Fibroblast of lung (primary cell): ENCODE measurements around the gene LMOD2. TPM values are rescaled to one million over a fixed set of nuclear protein-coding genes. Genes with fewer than 3 reads are reported as not detected.

ENCODE experiments used
- DNase-seq, 2 donors: peaks; one replicate each; pipeline versions ENCODE4 v3.0.0 to v3.0.0-alpha.2; 2010; ENCODE audit warnings: low read depth in 2 of 2
- H2AFZ ChIP-seq: 2 replicates; pipeline ENCODE4 v1.5.1; 2012; ENCODE audit warnings: low read length, control low read depth, inconsistent platforms
- H3K27ac ChIP-seq: 2 replicates; pipeline ENCODE4 v1.5.1; 2011; ENCODE audit warnings: low read length, control low read depth; ENCODE audit not compliant: insufficient read depth
- H3K27me3 ChIP-seq: 2 replicates; pipeline ENCODE4 v1.5.1; 2011; ENCODE audit warnings: mild to moderate bottlenecking, low read length; ENCODE audit not compliant: control insufficient read depth, insufficient read depth
- H3K36me3 ChIP-seq: 2 replicates; pipeline ENCODE4 v1.5.1; 2011; ENCODE audit warnings: low read length; ENCODE audit not compliant: control insufficient read depth, insufficient read depth
- H3K4me1 ChIP-seq: 2 replicates; pipeline ENCODE4 v1.5.1; 2011; ENCODE audit warnings: low read length; ENCODE audit not compliant: control insufficient read depth, insufficient read depth; ENCODE audit errors: extremely low read depth
- H3K4me2 ChIP-seq: 2 replicates; pipeline ENCODE4 v1.5.1; 2011; ENCODE audit warnings: low read length, control low read depth; ENCODE audit not compliant: insufficient read depth; ENCODE audit errors: extremely low read depth
- H3K4me3 ChIP-seq, 4 experiments: fragments of 200-600 bp in 1 of 4; sonication (generic) in 1 of 4; replicated peaks in 1 of 4; 2 replicates each; pipeline ENCODE4 v1.5.1; 2011 to 2016; ENCODE audit warnings: low read length in 4 of 4, low read depth in 3 of 4, mild to moderate bottlenecking in 3 of 4, control low read depth in 2 of 4, inconsistent platforms in 1 of 4, mixed read lengths in 1 of 4; ENCODE audit not compliant: insufficient read depth in 1 of 4; ENCODE audit errors: control extremely low read depth in 1 of 4
- H3K79me2 ChIP-seq: 2 replicates; pipeline ENCODE4 v1.5.1; 2012; ENCODE audit warnings: mild to moderate bottlenecking, low read length, inconsistent platforms; ENCODE audit not compliant: control insufficient read depth, insufficient read depth
- H3K9ac ChIP-seq: 2 replicates; pipeline ENCODE4 v1.5.1; 2011; ENCODE audit warnings: mild to moderate bottlenecking, low read length, control low read depth; ENCODE audit not compliant: insufficient read depth
- H3K9me3 ChIP-seq: 2 replicates; pipeline ENCODE4 v1.5.1; 2012; ENCODE audit warnings: low read depth, low read length; ENCODE audit not compliant: control insufficient read depth, insufficient read depth
- H4K20me1 ChIP-seq: 2 replicates; pipeline ENCODE4 v1.5.1; 2011; ENCODE audit warnings: low read length; ENCODE audit not compliant: control insufficient read depth, insufficient read depth; ENCODE audit errors: extremely low read depth
- CTCF ChIP-seq, 2 donors: IDR thresholded peaks in 1 of 2; conservative IDR thresholded peaks in 1 of 2; 1 replicate in 1 of 2; 2 replicates in 1 of 2; pipeline ENCODE4 v1.5.1; 2011 to 2012; ENCODE audit warnings: low read length in 2 of 2, control low read depth in 1 of 2, inconsistent platforms in 1 of 2, low read depth in 1 of 2, mild to moderate bottlenecking in 1 of 2
- EZH2 ChIP-seq: IDR thresholded peaks from 2 replicates; pipeline ENCODE4 v1.5.1; 2012; ENCODE audit warnings: low read length, control low read depth, mild to moderate bottlenecking; ENCODE audit errors: missing control alignments
- polyA plus RNA-seq, 2 donors: library from polyadenylated mRNA; depleted of rRNA in 1 of 2; stranded (reverse) in 1 of 2; unstranded in 1 of 2; fragments of >200 nt; gene quantifications; 2 replicates each; pipeline ENCODE4 v1.2.1, GENCODE V29; 2011 to 2012; ENCODE audit warnings: missing spikeins in 1 of 2
- total RNA-seq: library from RNA; depleted of rRNA; stranded (reverse); fragments of >200 nt; gene quantifications from 2 replicates; pipeline ENCODE4 v1.2.1, GENCODE V29; 2014

Gene LMOD2
- total and polyA plus RNA-seq, 2 donors (not counting 1 experiment from before 2014, with no cell fraction given), result not detected

- no peak for DNase-seq
- H3K4me2 ChIP-seq, result no peak overlapping the region
Measured at GRCh38 chr7:123681561-123681960, 25.9 kb downstream of the LMOD2 start.

GRCh38 chr7:123682690-123683089 lies 27.0 kb downstream of the LMOD2 start:
- no peak for TF ChIP-seq EZH2
- TF ChIP-seq CTCF (conservative IDR thresholded peaks at IDR 0.05 in 1 of 2, IDR thresholded peaks at IDR 0.05 in 1 of 2; ENCODE audit: low read depth in 1 of 2, low read length in 2 of 2), result peak; percentile 54 to 56
- Histone ChIP-seq H3K4me2 (no peak overlapping the region), H3K9ac (no peak overlapping the region), H3K4me3 (no peak overlapping the region), H3K27ac (no peak overlapping the region), H3K27me3 (no peaks in the 10 kb centered on the region), H3K36me3 (no peaks in the 10 kb centered on the region), H3K79me2 (no peaks in the 10 kb centered on the region), H3K9me3 (no peaks in the 10 kb centered on the region), H3K4me1 (no peaks in the 10 kb centered on the region), H4K20me1 (no peaks in the 10 kb centered on the region), H2AFZ (no peak overlapping the region)
- peak; percentile 68 to 74 for DNase-seq

More at GRCh38 chr7:123681561-123681960, 25.9 kb downstream of the LMOD2 start:
- no peaks in the 10 kb centered on the region for H3K36me3 ChIP-seq
- no peaks in the 10 kb centered on the region for H3K9me3 ChIP-seq
- no peaks in the 10 kb centered on the region for H3K27me3 ChIP-seq
- H3K4me1 ChIP-seq, result no peaks in the 10 kb centered on the region
- H2AFZ ChIP-seq, result no peak overlapping the region
- TF ChIP-seq CTCF (conservative IDR thresholded peaks at IDR 0.05 in 1 of 2, IDR thresholded peaks at IDR 0.05 in 1 of 2; ENCODE audit: low read depth in 1 of 2, low read length in 2 of 2) (no peak), EZH2 (no peak)
- no peaks in the 10 kb centered on the region for H4K20me1 ChIP-seq
- H3K4me3 ChIP-seq, result no peak overlapping the region
- no peak overlapping the region for H3K9ac ChIP-seq
- no peak overlapping the region for H3K27ac ChIP-seq
- H3K79me2 ChIP-seq, result no peaks in the 10 kb centered on the region

GRCh38 chr7:123687161-123687560 lies 31.5 kb downstream of the LMOD2 start:
- TF ChIP-seq EZH2, result no peak
- TF ChIP-seq CTCF (conservative IDR thresholded peaks at IDR 0.05 in 1 of 2, IDR thresholded peaks at IDR 0.05 in 1 of 2; ENCODE audit: low read depth in 1 of 2, low read length in 2 of 2), result no peak
- Histone ChIP-seq H3K4me1 (no peaks in the 10 kb centered on the region), H3K27me3 (no peaks in the 10 kb centered on the region), H3K4me2 (no peak overlapping the region), H3K36me3 (no peaks in the 10 kb centered on the region), H3K9me3 (no peaks in the 10 kb centered on the region), H3K27ac (no peak overlapping the region), H4K20me1 (no peaks in the 10 kb centered on the region), H3K79me2 (no peaks in the 10 kb centered on the region), H3K4me3 (no peak overlapping the region), H3K9ac (no peak overlapping the region), H2AFZ (no peak overlapping the region)
- no peak for DNase-seq
